Medulla oblongata (tissue), 1 donor: ENCODE measurements around the gene OTULIN.

Source experiments
- DNase-seq: peaks from one replicate; pipeline ENCODE4 v3.0.0-alpha.2; 2015; ENCODE audit errors: extremely low spot score

Gene OTULIN

DNA sequence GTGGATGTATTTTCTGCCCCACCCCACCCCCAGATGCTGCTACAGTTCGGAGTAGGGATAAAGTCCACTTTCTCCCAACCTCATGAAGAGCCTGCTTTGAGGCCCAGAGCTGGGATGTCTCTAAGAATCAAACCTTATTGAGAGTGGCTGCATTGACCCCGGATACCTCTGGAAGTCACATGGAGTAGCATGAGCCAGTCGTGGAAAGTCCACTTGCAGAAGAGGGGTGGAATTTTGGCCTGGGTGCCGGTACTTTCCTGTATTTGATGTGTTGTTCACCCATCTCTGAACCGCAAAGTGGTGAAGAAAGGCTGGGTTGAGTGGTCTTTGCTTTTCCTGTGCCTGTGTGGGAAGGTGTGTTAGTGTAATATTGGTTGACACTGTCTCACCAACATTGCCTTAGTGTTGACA is 3.7 kb downstream of the OTULIN start:
- DNase-seq = no peak

DNA sequence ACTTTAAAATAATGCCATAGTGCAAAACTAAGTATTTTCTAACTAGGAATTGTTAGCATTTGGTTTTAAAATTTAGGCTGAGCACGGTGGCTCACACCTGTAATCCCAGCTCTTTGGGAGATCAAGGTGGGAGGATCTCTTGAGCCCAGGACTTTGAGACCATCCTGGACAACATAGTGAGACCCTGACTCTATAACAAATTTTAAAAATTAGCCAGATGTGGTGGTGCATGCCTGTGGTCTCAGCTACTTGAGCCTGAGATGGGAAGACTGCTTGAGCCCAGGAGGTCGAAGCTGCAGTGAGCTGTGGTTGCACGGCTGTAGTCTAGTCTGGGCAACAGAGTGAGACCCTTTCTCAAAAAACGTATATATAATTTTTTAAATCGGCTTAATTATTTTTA is 4.9 kb downstream of the OTULIN start:
- no peak for DNase-seq

DNA sequence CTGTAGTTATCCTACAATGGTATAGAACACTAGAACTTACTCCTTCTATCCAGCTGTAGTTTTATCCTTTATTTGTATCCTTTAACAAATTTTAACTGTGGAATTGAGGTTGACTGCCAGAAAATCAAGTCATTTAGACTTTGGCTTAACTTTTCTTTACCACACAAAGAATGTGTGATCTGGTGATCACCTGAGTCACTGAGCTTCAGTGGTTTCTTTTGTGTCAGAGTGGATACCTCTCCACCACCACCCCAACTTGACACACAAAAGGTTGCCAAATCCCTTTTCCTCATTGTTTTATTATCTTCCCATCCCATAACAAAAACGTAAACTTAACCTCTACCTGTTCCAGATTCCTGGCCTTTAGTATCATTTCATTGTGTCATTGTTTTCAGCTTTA is 5.5 kb downstream of the OTULIN start:
- DNase-seq = no peak

DNA sequence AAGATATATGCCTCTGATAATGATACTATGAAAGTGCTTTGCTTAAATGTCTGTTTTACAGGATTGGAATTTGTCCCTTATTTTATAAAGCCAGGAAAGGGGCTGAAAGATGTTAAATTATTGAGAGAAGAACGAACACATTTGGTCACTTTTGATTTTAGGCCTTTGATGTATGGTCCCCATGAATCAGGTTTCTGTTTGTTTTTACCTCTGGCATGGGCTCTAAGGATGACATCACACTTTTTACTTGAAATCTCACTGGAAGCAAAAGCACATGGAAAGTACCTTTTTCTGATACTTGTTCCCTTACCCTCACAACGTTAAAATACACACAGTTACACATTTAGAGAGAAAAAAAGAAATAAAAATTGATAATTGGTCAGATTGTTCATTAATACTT is 6.9 kb downstream of the OTULIN start:
- no peak for DNase-seq

DNA sequence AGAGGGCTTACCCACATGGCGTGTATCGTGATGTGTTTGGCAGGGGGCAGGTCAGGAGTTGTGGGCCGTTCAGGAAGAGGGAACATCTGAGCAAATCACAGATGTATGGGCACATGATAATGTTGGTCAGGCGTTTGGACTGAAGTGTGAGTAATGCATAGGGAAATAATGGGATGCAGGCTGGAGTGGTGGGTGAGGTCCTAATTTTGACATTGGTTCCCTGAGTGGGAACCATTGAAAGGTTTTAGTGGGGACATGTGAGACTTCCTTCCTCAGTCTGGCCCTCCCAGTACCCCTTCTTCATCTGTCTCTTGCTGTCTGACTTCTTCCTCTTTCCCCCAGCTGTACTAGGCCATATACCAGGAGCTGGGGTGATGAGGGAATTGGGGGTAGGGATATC is 7.6 kb downstream of the OTULIN start:
- no peak for DNase-seq

DNA sequence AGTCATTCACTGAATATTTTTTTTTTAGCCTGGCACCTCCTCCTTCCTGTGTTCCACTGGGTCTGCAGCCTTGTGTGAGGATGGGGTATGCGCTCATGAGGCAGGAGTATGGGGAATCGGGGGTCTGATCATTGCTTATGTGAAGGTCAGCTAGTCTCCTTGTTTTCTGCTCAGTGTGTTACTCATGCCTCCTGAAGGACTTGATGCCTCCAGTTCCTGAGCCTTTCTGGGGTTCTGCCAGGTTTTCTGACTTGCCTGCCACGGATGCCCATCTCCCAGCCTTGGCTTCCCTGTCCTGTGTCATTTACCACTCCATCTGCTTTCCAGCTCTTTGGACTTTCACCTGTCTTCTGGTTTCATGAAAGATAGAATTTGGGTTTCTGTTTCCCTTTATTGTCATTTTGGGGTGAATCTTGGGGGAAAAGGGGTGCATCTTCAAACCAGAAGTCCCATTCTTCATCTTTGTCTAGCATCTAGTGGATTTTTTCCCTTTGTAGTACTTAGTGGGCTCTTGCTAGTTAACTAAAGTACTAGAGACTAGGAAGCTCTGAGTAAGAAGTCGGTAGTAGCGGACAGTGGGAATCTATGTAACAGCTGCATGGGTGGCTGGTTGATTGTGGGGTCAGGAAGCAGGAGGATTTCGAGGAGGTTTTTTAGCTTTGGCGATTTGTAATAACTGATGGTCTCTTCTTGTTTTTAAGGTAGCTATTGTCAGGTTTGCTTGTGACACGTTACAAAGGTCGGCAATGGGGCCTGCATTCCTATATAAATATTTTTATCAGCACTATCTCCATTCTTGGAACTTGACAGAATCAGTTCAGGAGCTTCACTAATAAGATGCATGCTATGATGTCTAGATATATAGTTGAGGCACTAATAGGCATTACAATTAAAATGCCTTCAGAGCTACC is 8.2 kb downstream of the OTULIN start:
- no peak for DNase-seq

DNA sequence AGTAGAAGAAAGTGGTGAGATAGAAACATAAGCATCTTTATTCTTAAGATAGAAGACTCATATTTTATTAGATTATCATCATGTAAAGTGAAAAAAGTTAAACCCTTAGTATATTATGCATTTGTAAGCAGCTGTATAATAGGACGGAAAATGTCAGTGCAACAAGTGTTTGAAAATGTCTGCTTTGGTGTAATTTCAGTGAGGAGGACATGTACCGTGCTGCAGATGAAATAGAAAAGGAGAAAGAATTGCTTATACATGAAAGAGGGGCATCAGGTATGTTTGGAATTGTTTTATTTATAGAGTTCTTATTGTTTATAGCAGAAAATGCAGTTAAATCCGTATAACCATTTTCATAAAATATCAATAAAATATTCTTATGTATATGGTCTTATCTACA is 8.9 kb downstream of the OTULIN start:
- no peak for DNase-seq

DNA sequence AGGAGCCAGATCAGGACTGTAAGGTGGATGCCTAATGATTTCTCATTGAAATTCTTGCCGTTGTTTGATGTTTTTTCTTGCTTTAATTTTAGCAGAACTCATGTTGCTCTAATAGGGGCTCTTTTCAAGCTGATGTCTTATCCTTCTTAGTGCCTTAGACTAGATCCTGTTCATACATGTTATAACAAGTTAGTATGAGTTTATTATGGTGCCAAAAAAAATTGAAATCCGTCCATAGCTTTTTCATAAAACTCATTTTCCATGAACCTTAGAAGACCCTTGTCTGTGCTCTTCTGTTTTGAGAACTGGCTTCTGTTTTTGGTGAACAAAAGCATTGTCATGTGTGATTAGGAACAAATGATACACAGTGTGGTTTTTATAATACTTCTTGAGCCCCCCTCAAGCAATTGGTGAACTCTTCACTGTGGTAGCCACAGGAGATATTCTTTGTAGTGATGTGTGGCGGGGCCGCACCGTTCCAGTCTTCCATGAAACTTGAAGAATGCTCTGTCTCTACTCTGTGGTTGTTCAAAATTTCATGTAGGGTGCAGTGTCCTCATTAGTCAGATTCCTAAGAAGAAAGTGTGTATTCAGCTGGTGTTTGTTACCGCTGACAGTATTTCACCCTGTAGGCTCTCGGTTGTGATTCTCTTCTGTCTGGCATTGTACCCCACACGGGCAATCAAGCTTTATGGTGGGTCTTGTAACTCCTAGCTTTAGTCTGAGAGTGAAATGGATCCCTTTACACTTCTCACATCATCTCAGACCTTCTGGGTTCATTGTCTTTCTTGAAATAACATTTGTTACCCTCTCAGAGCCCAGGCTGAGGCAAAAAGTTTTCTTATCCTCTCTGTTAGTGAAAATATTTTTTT is 10.7 kb downstream of the OTULIN start:
- DNase-seq = no peak

DNA sequence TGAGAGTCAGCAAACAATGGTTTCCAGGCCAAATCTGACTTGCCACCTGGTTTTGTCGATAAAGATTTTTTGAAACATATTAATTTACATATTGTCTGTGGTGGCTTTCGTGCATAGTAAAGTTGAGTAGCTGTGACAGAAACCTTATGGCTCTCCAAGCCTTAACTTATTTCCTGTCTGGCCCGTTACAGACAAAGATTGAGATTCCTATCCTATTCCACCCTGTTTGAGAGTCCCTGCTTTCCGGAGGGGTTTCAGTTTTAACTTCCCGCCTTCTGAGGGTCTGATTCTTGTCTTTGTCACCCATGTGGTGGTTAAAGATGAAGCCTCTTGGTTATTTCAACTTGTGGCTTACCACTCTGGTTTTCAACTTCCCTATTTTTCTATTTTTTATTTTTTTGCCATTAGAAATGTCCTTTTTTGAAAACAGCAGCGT is 11.4 kb downstream of the OTULIN start:
- DNase-seq = no peak

DNA sequence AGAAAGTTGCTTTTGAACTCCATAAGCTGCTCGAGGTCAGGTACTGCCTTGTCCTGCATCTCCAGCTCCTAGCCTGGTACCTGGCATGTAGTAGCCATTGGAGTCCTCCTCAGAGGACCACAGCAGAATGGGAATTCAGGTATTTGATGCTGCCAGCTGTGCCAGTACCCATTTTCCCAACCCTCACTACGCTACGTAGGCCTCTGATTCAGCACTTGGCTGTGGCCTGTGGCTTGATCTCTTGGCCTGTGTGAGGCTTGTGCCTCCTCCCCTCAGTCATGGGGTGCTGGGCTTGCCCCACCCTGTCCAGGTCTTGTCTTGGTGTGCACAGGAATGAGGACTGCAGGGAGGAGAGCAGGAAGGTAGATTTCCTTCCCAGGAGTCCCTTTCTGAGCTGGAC is 11.8 kb downstream of the OTULIN start:
- DNase-seq = no peak

DNA sequence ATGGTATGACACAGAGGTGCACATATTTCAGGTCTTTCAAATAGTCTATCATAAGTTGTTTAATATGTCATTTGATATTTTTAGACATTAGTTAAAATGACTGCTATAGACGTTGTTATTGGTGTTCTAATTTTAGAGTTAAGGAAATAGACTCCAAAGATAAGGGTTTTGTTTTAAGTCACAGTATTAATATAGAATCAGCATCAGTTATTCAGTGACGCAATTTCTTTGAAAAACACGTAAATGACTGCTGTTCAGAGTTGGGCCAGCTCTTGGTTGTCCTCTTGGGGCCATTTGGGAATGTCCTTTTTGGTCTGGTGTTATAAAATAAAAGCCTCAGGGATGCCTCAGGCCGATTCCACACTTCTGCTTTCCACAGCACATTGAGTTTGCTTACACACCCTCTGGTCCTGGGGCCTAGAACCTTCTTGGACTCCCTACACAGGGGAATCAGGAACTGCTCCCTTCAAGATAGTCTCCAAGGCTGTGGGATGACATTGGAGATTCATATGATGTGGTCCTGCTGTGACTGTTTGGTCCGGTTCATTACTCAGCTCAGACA is 14.3 kb downstream of the OTULIN start:
- DNase-seq = no peak

DNA sequence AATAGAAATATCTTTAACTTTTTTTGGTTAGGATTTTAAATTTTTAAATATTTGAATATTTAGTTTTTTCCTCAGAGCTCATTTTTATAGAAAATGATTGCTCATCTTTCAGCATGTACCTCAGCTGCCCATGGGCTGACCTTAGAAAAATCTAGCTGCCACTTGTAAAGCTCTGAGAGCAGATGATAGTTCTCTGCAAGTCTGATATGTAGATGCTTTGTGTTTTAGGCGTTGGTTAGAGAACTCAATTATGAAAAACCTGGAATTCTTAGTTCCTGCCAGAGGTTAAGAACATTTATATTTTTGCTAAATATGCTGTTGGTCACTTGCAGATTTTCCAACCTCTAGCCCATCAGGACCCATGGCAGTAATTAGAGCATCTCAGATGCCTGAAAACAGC is 15.1 kb downstream of the OTULIN start:
- DNase-seq = no peak

DNA sequence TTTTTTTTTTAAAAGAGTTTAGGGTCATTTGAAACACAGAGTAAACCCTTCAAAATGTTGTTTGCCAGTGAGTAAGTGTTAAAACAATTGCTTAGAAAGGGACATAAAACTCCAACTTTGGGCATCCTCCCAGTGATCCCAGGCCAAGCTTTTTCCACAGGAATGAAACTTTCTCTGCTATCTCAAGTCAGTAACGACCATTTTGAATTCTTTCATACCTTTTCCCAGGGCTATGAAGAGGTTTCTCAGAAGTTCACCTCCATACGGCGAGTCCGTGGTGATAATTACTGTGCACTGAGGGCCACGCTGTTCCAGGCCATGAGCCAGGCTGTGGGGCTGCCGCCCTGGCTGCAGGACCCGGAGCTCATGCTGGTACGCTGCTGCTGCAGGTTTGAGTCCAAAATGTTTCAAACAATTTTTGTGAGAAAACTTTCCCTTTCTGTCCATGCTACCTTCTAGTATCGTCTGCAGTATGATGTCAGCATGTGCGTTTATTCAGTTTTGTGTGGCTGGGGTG is 16.8 kb downstream of the OTULIN start:
- no peak for DNase-seq

DNA sequence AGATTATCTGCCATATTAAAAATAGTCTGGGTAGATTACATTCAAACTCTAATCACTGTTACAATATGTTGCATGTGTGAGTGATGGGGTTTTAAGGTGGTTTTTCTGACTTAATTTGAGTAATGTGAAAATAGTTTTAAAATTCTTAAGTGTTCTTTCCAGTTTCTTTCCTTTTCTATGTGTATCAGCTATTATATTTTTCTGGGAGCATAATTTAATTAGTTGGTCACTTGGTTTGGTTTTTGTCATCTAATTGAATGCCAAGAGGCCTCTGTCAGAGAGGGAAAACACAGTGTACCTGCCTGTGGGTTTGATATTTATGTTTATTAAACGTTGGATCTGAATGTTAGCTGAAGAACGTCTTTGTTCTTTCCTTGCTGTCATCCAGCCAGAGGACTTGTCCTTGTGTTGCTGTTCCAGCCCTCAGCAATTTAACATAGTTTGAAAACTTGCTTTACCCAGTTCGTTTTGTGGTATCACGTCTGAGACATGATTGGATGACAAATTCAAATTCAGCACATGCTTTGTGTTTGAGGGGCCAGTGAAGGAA is 19.5 kb downstream of the OTULIN start:
- DNase-seq = no peak

DNA sequence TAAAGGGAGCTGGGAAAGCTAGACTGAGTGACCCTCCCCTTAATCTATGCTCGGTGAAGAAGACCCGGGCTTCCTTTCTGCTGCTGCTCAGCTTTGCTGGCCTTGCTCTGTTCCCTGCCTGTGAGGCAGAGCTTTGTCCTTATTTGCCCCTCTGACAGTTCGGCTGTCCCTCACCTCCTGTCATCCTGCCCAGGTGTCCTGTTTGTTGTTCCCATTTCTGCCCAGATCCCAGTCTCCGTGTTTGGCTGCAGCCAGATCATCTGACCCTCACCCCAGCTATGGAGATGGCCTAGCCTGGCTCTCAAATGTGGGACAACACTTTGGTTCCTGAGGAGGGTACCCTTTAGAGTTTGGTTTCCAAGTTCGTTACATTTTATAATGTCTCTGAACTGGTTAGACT is 20.2 kb downstream of the OTULIN start:
- DNase-seq = no peak

DNA sequence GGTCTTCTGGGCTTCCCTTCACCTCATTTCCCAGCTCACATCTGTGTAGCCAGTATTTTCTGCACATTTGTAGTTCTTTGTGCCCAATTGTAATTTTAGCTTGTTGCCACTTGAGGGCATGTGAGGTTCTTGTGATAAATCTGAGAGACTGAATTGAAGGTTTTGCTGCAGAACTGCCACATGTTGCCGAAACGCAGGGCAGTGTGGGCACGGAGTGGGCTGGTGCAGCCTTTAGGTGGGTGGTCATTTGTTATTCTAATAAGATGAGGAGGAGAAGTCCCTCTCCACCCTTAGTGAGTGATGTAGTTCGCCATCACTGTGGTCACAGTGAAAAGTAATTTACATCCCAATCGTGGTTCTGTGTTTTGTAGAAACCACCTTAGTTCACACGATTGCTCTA is 21.2 kb downstream of the OTULIN start:
- DNase-seq = peak; percentile 85

DNA sequence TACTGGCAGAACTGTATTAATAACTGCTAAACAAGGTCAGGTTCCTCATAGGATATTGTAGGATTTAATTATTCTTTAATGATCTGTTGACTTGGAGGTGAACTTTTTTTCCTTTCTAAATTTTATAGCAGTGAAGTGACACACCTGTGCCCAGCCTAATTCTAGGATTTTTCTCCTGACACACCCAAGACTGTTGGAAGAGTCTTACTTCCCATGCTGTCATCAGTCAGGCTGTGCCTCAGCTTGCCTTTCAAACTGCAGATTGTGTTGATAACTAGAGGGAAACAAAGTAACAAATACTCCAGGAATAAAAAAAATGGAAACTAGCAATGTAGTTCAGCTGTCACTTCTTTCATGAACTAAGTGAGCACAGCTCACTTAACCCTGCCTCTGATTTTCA is 22.0 kb downstream of the OTULIN start:
- DNase-seq = no peak

DNA sequence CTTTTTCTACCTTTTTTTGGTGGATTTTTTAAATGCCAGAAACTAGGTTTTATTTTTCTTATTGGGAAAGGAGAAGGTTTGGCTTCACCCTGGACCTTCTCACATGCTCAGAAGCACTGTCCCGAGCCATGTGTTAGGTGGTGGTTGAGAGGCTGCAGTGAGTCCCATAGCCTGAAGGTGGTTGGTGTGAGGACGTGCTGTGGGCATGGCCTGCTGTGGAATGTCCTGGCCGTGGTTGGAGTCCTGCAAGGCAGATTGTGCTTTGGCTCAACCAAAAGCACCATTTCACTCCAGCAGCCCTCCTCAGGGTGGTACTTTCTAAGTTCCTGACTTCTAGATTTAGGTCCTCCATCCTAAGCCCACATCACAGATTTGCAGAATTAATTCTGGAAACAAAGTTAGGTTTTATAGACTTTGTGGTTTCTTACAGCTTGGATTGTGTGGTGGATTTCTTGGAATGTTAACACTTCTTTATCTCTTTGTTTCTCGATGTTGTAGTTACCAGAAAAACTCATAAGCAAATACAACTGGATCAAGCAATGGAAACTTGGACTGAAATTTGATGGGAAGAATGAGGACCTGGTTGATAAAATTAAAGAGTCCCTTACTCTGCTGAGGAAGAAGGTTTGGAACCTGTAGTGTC is 22.6 kb downstream of the OTULIN start:
- DNase-seq = no peak

DNA sequence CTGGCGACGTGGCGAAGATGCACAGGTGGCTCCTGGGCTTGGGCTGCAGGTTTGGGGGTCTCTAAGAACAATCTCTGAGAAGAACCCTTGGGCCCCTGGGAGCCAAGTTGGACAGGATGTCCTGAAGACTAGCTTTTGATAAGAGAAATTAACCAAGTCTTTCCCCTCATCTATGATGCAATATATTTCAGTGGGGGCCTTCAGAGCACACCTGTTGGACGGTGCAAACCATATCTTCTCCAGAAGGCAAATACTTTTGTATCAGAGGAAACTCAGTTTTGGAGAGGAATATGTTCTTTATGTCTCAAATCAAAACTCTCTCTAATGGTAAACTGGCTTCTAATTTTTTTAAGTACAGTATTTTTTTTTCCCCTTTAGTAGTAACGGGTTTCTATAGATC is 28.6 kb downstream of the OTULIN start:
- DNase-seq = no peak

DNA sequence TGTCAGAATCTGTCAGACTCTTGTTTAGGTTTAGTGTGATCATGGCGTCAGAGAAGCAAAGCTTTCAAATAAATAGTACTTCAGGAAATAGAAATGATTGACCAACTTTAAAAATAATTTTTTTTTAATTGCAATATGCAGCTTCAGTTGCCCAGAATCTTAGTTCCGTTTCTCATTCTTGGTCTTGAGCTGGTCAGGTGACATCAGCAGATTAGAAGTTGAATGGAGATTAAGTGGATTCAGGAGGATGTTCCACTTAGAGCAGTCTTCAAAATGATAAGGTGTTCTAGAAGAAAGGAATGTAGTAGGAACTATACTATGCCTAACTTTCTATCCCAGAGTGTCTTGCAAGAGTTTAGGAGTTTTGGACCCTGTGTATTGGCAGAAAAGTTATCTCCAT is 30.6 kb downstream of the OTULIN start:
- DNase-seq = no peak

DNA sequence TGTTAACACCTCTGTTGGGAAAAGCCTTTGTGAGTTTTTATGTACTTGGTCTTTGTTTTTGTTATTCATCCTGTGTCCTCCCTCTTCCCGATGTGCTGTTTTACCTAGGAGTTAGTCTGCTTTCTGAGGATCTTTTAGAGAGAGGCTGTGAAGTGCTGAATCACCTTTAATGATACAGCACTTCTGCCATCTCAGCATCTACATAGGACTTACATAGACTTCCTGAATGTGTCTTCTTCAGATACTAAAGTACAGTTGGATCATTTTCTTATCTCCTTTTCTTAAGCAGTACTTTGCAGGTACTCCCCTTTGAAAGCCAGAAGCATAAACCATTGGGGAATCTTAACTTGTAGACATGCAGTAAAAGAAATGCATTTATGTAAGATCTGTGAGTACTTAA is 31.5 kb downstream of the OTULIN start:
- DNase-seq = no peak

DNA sequence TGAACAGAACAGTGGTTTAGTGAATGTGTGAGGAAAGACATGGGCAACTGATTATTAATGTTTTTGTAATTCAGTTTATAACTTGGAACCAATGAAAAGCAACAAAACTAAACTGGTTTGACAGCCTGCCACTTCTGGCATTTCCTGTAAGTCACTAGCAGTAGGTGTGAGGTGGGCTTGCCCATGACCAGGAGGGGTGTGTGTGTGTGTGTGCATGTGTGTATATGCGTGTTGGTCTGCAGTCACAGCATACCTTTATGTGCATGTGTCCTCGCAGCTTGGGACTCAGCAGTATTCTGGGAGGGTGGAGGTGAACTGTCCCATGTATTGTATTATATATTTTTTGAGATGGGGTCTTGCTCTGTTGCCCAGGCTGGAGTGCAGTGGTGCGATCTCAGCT is 32.3 kb downstream of the OTULIN start:
- no peak for DNase-seq
